HepG2 (cell line): ENCODE data around the gene MRPL38. TPM values are rescaled to one million over a fixed set of nuclear protein-coding genes. Genes with fewer than 3 reads are reported as not detected.

Experiments
- ARNTL ChIP-seq: sonication (generic); formaldehyde crosslinking; IDR thresholded peaks from 2 replicates; pipeline ENCODE4 v1.4.0; 2020; ENCODE audit warnings: mild to moderate bottlenecking, missing genetic modification reagents
- CHCHD3 ChIP-seq: sonication (generic); formaldehyde crosslinking; IDR thresholded peaks from 2 replicates; pipeline ENCODE4 v1.8.0; 2022; ENCODE audit warnings: mild to moderate bottlenecking, missing genetic modification reagents, moderate library complexity
- DNMT1 ChIP-seq: sonication (generic); formaldehyde crosslinking; IDR thresholded peaks from 2 replicates; pipeline ENCODE4 v1.5.1; 2020; ENCODE audit warnings: mild to moderate bottlenecking, missing genetic modification reagents
- EHMT2 ChIP-seq: fragments of 200-600 bp; sonication (generic); IDR thresholded peaks from 2 replicates; pipeline ENCODE4 v1.7.0; 2017; ENCODE audit warnings: antibody characterized with exemption, low read depth, low read length, borderline replicate concordance
- ETV5 ChIP-seq: IDR thresholded peaks from 2 replicates; pipeline ENCODE4 v1.6.1; 2018; ENCODE audit warnings: missing biosample characterization, missing genetic modification reagents, inconsistent platforms, borderline replicate concordance
- HNF4A ChIP-seq: sonication (generic); formaldehyde crosslinking; IDR thresholded peaks from 2 replicates; pipeline ENCODE4 v1.4.0; 2020; ENCODE audit warnings: missing genetic modification reagents
- HOXA3 ChIP-seq: sonication (generic); formaldehyde crosslinking; IDR thresholded peaks from 2 replicates; pipeline ENCODE4 v1.5.0; 2020; ENCODE audit warnings: missing genetic modification reagents
- NPAS2 ChIP-seq: sonication (generic); formaldehyde crosslinking; IDR thresholded peaks from 2 replicates; pipeline ENCODE4 v1.8.0; 2022; ENCODE audit warnings: mild to moderate bottlenecking, missing genetic modification reagents, borderline replicate concordance
- POLR2AphosphoS2 ChIP-seq: IDR thresholded peaks from 2 replicates; pipeline ENCODE4 v1.6.1; 2011; ENCODE audit warnings: low read depth, low read length, improper control_type of control experiment
- PTBP1 ChIP-seq: fragments of 200-400 bp; formaldehyde crosslinking; IDR thresholded peaks from 2 replicates; pipeline ENCODE4 v1.6.1; 2018; ENCODE audit warnings: low read length, low read depth; ENCODE audit not compliant: poor library complexity, severe bottlenecking
- TAF15 ChIP-seq: fragments of 200-400 bp; formaldehyde crosslinking; IDR thresholded peaks from one replicate; pipeline ENCODE4 v1.6.1; 2018; ENCODE audit warnings: mild to moderate bottlenecking, low read depth, low read length; ENCODE audit not compliant: poor library complexity, severe bottlenecking
- TOPORS ChIP-seq: sonication (generic); formaldehyde crosslinking; IDR thresholded peaks from 2 replicates; pipeline ENCODE4 v1.8.0; 2023; ENCODE audit warnings: mild to moderate bottlenecking, missing genetic modification reagents
- ZBTB38 ChIP-seq: sonication (generic); formaldehyde crosslinking; IDR thresholded peaks from 2 replicates; pipeline ENCODE4 v1.5.1; 2020; ENCODE audit warnings: mild to moderate bottlenecking, missing genetic modification reagents
- ZFP90 ChIP-seq: sonication (generic); formaldehyde crosslinking; IDR thresholded peaks from 2 replicates; pipeline ENCODE4 v1.8.0; 2022; ENCODE audit warnings: missing genetic modification reagents, mild to moderate bottlenecking, inconsistent platforms, borderline replicate concordance
- ZNF225 ChIP-seq: sonication (generic); formaldehyde crosslinking; IDR thresholded peaks from 2 replicates; pipeline ENCODE4 v1.4.0; 2020; ENCODE audit warnings: mild to moderate bottlenecking, missing genetic modification reagents
- ZNF274 ChIP-seq: sonication (generic); formaldehyde crosslinking; IDR thresholded peaks from 2 replicates; pipeline ENCODE4 v1.5.1; 2020; ENCODE audit warnings: mild to moderate bottlenecking, missing genetic modification reagents
- ZNF3 ChIP-seq: IDR thresholded peaks from 2 replicates; pipeline ENCODE4 v1.7.0; 2017; ENCODE audit warnings: inconsistent platforms
- ZNF354B ChIP-seq: sonication (generic); formaldehyde crosslinking; IDR thresholded peaks from 2 replicates; pipeline ENCODE4 v1.8.0; 2022; ENCODE audit warnings: mild to moderate bottlenecking, missing genetic modification reagents
- ZNF451 ChIP-seq: sonication (generic); formaldehyde crosslinking; IDR thresholded peaks from 2 replicates; pipeline ENCODE4 v1.5.0; 2020; ENCODE audit warnings: mild to moderate bottlenecking, missing genetic modification reagents
- ZNF891 ChIP-seq: sonication (generic); formaldehyde crosslinking; IDR thresholded peaks from 2 replicates; pipeline ENCODE4 v1.5.0; 2020; ENCODE audit warnings: mild to moderate bottlenecking, missing genetic modification reagents
- ZSCAN22 ChIP-seq: sonication (generic); formaldehyde crosslinking; IDR thresholded peaks from 2 replicates; pipeline ENCODE4 v1.4.0; 2020; ENCODE audit warnings: mild to moderate bottlenecking, missing genetic modification reagents
- polyA plus RNA-seq, 8 experiments: library from polyadenylated mRNA; depleted of rRNA in 3 of 8; stranded (reverse) in 7 of 8; unstranded in 1 of 8; fragments of >200 nt; fragmentation: Illumina TruSeq in 4 of 8; extraction: Trizol in 4 of 8; gene quantifications; 2 replicates each; pipeline versions ENCODE4 v1.2.1 to v1.2.3, GENCODE V29; 2011 to 2016; ENCODE audit warnings: low read depth in 4 of 8, missing spikeins in 1 of 8, mixed read lengths in 1 of 8; ENCODE audit not compliant: insufficient read depth in 1 of 8
- total RNA-seq, 5 experiments: library from RNA; depleted of rRNA; stranded (reverse); fragments of >200 nt; fragmentation: Illumina TruSeq; extraction: Trizol; gene quantifications; 2 replicates each; pipeline ENCODE4 v1.2.3, GENCODE V29; 2016; ENCODE audit warnings: low read depth in 1 of 5
- TF ChIP-seq, protein P1 (sequence below): sonication (generic); formaldehyde crosslinking; IDR thresholded peaks from 2 replicates; pipeline ENCODE4 v1.4.0; 2020; ENCODE audit warnings: missing genetic modification reagents, mild to moderate bottlenecking, borderline replicate concordance
- TF ChIP-seq, protein P2 (sequence below): sonication (generic); formaldehyde crosslinking; IDR thresholded peaks from 2 replicates; pipeline ENCODE4 v1.8.1; 2022; ENCODE audit warnings: mild to moderate bottlenecking, missing genetic modification reagents
- TF ChIP-seq, protein P3 (sequence below): sonication (generic); formaldehyde crosslinking; IDR thresholded peaks from 2 replicates; pipeline ENCODE4 v1.4.0; 2020; ENCODE audit warnings: missing genetic modification reagents

Gene MRPL38
- total and polyA plus RNA-seq, 2 of the 13 experiments (the other 11 are each of a cell fraction or from before 2014, with no cell fraction given): 83.7 to 125 TPM

DNA sequence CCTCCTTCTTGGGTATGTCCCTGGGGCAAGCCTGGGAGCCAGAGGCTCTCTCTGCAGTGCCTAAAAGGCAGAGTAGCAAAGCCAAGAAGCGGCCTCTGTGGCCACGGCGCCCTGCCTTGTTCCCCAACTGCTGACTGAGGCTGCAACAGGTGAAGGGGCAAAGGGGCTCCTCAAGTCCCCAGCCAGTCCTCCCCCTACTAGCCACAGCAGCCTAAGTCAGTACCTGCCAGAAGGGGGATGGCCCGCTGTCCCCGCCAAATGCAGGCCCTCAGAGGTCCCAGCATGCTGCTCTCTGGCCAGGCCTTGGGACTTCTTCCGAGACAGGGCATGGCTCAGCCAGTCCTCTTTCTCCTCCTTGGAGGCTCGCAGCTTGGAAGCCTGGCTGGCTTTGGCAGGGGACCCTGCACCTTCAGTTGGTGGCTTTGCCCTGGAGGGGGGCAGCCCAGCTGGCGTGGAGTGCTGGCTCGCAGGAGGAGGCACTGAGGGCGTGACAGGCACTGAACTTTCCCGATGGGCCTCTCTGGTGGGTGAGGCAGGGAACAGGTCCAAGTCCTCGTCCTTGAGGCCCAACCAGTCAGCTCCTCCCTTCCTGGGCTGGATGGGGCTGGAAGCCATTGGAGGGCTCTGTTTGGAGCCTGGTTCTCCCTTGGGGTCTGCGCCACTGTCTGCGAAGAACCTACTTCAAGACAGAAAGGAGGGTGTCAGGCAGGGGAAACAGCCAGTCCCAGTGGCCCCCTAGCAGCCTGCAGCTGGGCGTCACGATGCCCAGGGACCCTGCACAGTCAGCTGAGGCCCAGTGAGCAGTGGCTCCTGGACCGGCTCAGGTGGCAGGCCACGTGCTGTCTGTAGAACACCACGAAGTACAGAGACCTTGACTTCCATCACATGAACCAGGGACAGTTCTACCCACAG is 18.5 kb upstream of the MRPL38 start (continued):
- TF ChIP-seq, protein P1, sequence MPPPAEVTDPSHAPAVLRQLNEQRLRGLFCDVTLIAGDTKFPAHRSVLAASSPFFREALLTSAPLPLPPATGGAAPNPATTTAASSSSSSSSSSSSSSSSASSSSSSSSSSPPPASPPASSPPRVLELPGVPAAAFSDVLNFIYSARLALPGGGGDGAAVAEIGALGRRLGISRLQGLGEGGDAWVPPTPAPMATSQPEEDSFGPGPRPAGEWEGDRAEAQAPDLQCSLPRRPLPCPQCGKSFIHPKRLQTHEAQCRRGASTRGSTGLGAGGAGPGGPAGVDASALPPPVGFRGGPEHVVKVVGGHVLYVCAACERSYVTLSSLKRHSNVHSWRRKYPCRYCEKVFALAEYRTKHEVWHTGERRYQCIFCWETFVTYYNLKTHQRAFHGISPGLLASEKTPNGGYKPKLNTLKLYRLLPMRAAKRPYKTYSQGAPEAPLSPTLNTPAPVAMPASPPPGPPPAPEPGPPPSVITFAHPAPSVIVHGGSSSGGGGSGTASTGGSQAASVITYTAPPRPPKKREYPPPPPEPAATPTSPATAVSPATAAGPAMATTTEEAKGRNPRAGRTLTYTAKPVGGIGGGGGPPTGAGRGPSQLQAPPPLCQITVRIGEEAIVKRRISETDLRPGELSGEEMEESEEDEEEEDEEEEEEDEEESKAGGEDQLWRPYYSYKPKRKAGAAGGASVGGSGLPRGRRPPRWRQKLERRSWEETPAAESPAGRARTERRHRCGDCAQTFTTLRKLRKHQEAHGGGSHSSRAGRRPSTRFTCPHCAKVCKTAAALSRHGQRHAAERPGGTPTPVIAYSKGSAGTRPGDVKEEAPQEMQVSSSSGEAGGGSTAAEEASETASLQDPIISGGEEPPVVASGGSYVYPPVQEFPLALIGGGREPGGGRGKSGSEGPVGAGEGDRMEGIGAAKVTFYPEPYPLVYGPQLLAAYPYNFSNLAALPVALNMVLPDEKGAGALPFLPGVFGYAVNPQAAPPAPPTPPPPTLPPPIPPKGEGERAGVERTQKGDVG (CRISPR knock-in tag): peak; percentile 57; the same call in 1 of the 2 replicates
- TF ChIP-seq ZNF451 (CRISPR knock-in tag) (no peak), HOXA3 (CRISPR knock-in tag) (peak; percentile 49), TAF15 (no peak), ZNF274 (0 out of 2 replicates have a peak, but pooled peaks have one; percentile 76), ZNF891 (0 out of 2 replicates have a peak, but pooled peaks have one; percentile 33), TOPORS (0 out of 2 replicates have a peak, but pooled peaks have one; percentile 38), POLR2AphosphoS2 (no peak), ZNF354B (CRISPR knock-in tag) (no peak), PTBP1 (no peak), ETV5 (no peak), ARNTL (peak; percentile 90), NPAS2 (CRISPR knock-in tag) (no peak), EHMT2 (no peak), CHCHD3 (CRISPR knock-in tag) (0 out of 2 replicates have a peak, but pooled peaks have one; percentile 45), ZNF225 (CRISPR knock-in tag) (peak; percentile 68; the same call in 1 of the 2 replicates), ZBTB38 (CRISPR knock-in tag) (no peak), ZNF3 (no peak), HNF4A (CRISPR knock-in tag) (peak; percentile 53), ZSCAN22 (CRISPR knock-in tag) (peak; percentile 82; the same call in 1 of the 2 replicates), DNMT1 (CRISPR knock-in tag) (peak; percentile 22; the same call in 1 of the 2 replicates), ZFP90 (CRISPR knock-in tag) (0 out of 2 replicates have a peak, but pooled peaks have one; percentile 64)
- TF ChIP-seq, protein P2, sequence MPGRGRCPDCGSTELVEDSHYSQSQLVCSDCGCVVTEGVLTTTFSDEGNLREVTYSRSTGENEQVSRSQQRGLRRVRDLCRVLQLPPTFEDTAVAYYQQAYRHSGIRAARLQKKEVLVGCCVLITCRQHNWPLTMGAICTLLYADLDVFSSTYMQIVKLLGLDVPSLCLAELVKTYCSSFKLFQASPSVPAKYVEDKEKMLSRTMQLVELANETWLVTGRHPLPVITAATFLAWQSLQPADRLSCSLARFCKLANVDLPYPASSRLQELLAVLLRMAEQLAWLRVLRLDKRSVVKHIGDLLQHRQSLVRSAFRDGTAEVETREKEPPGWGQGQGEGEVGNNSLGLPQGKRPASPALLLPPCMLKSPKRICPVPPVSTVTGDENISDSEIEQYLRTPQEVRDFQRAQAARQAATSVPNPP: no peak
- TF ChIP-seq, protein P3, sequence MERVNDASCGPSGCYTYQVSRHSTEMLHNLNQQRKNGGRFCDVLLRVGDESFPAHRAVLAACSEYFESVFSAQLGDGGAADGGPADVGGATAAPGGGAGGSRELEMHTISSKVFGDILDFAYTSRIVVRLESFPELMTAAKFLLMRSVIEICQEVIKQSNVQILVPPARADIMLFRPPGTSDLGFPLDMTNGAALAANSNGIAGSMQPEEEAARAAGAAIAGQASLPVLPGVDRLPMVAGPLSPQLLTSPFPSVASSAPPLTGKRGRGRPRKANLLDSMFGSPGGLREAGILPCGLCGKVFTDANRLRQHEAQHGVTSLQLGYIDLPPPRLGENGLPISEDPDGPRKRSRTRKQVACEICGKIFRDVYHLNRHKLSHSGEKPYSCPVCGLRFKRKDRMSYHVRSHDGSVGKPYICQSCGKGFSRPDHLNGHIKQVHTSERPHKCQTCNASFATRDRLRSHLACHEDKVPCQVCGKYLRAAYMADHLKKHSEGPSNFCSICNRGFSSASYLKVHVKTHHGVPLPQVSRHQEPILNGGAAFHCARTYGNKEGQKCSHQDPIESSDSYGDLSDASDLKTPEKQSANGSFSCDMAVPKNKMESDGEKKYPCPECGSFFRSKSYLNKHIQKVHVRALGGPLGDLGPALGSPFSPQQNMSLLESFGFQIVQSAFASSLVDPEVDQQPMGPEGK (CRISPR knock-in tag): 0 out of 2 replicates have a peak, but pooled peaks have one; percentile 38
